Skin epidermis (tissue), 12 donors: ENCODE data around the gene KHDRBS1.
"Not testable (repeated sequence)": the region's sequence is repeated elsewhere in the genome, so short reads cannot be mapped to it uniquely, and the experiment has no call there.

Experiments
- H3K27ac ChIP-seq, 21 experiments: fragments of 200-600 bp; sonication (generic) in 11 of 21; one replicate each; pipeline ENCODE4 v1.5.0; 2020; ENCODE audit warnings: mild to moderate bottlenecking in 3 of 21, inconsistent platforms in 2 of 21, moderate library complexity in 2 of 21
- H3K4me3 ChIP-seq, 7 experiments: fragments of 200-600 bp; sonication (generic) in 2 of 7; one replicate each; pipeline ENCODE4 v1.5.0; 2020; ENCODE audit warnings: inconsistent platforms in 2 of 7, mild to moderate bottlenecking in 2 of 7, moderate library complexity in 1 of 7

KHDRBS1 gene

DNA sequence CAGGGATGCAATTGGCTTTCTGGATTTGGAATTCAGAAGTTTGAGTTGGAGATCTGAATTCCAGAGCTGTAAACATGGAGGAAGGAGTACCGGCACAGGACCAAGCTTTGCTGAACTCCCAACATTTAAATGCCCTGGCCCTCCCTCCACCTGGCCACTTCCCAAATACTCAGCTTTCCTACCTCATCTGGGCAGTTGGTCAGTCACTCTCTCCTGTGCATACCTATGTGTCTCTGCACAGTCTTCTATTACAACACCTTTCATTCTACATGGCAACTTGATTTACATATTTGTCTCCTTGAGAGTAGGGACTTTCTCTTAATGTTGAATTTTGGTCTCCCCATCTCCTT lies 6.1 kb upstream of the KHDRBS1 start:
- no peak overlapping the region for H3K4me3 ChIP-seq
- H3K27ac ChIP-seq: no peak overlapping the region

- no peak overlapping the region for H3K4me3 ChIP-seq
- no peak overlapping the region for H3K27ac ChIP-seq
Observed at GRCh38 chr1:32010246-32010645, 3.4 kb upstream of the KHDRBS1 start.

DNA sequence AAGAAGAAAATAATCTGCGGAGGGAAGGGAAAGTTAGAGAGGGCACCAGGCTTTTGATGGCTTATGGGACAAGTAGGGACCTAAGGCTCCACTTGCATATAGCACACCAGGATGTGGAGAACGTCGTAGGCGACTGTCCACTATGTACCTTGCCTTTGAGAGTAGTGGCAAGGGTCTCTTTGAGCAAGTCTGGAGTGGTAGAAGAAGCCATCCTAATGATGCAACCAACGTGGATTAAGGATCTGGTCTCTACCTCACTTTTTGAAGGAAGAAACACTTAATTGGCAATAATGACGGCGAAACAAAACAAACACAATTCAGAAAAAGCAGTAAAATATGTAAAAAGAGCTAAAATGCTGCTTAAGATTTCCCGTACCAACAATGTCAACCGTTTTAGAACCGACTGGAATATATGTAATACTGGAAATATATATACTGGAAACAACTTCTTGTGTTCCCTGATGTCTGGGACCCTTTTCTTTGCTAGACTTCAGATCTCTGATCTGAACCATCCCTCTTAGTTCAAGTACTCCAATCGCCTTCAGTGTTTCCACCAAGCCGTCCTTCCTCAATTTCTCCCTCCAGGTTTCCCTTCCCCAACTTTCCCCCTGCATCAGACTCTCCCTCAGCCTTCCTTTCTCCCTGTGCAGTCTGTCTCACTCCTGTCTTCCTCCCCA lies 821 bp upstream of the KHDRBS1 start:
- Histone ChIP-seq H3K27ac (peak overlapping the region; percentile 76 to 100 (median 98)), H3K4me3 (peak overlapping the region; percentile 73 to 98 (median 90))

DNA sequence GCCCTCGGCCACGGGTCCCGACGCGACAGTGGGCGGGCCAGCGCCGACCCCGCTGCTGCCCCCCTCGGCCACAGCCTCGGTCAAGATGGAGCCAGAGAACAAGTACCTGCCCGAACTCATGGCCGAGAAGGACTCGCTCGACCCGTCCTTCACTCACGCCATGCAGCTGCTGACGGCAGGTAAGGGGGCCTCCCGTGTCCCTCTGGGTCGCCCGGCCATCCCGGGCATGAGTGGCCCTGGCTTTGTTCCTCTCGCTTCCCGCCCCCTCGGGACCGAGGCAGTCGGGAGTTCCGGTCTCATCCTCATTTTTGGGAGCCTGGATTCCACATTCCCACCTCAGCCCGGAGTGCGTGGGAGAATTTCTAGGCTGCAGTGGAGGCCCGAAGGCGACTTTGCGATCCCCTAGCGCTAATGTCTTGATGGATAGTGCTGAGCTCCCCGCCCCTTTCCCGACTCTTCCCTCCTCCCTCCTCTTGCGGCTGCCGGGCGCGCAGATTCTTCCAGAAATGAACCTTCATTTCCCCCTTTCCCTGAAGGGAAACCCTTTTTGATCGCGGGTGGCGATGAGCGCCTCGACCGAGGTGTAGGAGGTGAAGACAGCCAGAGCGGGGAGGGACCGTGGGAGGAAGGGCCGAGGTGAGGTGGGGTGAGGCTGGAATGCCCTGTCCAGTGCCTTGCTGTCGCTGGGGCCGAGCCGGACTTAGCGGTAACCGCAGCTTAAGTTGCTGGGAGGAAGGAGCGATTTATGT lies 705 bp downstream of the KHDRBS1 start:
- peak overlapping the region; percentile 73 to 98 (median 90) for H3K4me3 ChIP-seq
- H3K27ac ChIP-seq: peak overlapping the region; percentile 94 to 100 (median 98)

- Histone ChIP-seq H3K4me3 (peak overlapping the region; percentile 73 to 98 (median 90)), H3K27ac (peak overlapping the region; percentile 94 to 100 (median 98))
Observed at GRCh38 chr1:32014948-32015273, 1.2 kb downstream of the KHDRBS1 start.

GRCh38 chr1:32020339-32020738 lies 6.7 kb downstream of the KHDRBS1 start:
- no peak overlapping the region for H3K4me3 ChIP-seq

GRCh38 chr1:32021574-32022018 lies 7.9 kb downstream of the KHDRBS1 start:
- H3K27ac ChIP-seq, H3K4me3 ChIP-seq: not testable (repeated sequence)

More at GRCh38 chr1:32020339-32020738, 6.7 kb downstream of the KHDRBS1 start:
- H3K27ac ChIP-seq: peak overlapping the region in 3 of 21 experiments; percentile 11 to 43 (median 32)

GRCh38 chr1:32023351-32023750 lies 9.7 kb downstream of the KHDRBS1 start:
- no peak overlapping the region for H3K27ac ChIP-seq
- no peak overlapping the region for H3K4me3 ChIP-seq

- H3K27ac ChIP-seq: no peak overlapping the region
- H3K4me3 ChIP-seq: no peak overlapping the region
Observed at GRCh38 chr1:32025515-32025914, 11.8 kb downstream of the KHDRBS1 start.

DNA sequence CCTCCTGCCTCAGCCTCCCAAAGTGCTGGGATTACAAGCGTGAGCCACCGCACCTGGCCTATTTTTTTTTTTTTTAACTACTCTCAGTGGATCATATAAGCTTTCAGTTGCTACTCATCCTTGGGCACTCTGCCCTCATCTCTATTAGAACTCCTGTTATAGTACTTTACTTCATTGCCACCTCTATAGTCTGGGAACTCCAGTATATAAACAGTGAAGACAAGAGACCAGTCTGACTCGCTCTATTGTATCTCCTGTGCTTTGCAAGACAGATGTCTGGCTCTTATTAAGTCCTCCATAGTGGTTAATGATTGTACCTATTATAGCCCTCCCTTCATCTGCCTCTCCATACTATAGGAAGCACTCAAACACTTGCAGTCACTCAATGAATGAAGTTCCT lies 15.1 kb downstream of the KHDRBS1 start:
- H3K4me3 ChIP-seq: no peak overlapping the region
- no peak overlapping the region for H3K27ac ChIP-seq

DNA sequence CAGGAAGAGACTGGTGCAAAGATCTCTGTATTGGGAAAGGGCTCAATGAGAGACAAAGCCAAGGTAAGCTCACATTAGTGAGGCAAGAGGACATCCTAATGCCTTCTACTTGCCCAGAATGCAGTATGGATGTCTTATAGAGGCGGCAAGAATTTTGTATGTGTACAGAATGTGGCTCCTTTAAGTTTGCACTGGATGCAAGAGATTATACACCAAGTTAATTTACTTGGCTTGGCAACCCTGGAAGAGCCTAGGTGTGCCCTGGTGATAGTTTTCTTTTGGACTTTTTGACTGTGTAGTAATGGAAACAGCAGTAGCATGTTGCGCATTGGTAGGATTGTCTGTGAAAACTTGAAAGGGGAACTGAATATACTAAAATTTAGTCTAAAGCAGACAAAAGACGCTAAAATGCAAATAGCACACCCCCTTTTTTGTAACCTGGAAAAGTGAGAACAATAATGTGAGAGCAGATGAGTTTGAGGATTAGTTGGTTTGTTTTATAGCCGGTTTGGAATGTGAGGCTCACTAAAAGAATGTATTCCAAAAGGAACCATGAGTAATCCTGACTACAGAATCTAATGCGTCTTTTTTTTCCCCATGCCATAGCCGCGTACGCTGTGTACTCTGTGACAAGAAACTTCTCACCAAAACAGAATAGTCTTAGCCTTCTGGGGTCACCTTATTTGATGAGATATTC lies 18.1 kb downstream of the KHDRBS1 start:
- no peak overlapping the region for H3K27ac ChIP-seq

DNA sequence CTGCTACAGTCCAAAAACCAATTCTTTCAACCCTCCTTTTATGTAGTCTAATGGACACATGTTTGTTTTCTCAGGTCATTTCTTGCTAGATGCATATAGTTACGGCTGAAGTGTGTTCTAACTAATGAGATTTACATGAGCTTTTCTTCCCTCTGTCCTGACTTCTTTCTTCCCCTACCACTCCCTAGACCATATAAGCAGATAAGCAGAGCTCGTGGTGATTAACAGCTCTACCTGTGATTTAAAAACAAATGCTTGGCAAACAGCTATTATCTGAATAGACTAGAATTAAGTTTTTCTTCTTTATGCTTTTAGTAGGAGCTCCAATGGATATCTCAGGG lies 18.6 kb downstream of the KHDRBS1 start:
- H3K27ac ChIP-seq: no peak overlapping the region
- H3K4me3 ChIP-seq: no peak overlapping the region

More for the DNA sequence above, 18.1 kb downstream of the KHDRBS1 start:
- H3K4me3 ChIP-seq: no peak overlapping the region

DNA sequence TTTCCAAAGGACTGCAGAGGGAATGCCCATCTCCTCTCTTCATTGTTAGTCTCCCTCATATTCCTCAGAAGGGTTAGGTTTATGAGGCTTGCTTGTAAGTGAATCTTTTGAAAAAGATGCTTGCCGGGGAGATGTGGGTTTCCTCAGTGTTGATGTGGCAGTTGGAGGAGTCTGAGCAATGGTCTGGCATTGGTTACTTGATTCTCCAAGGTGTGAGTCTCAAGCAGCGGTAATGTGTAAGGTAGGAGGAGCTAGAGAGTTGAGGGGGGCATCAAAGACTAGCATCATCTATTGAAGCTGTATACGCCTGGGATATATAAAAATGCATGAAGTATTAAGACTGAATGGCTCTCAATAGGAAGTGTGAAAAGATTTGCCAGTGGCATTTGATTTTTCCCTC lies 21.5 kb downstream of the KHDRBS1 start:
- Histone ChIP-seq H3K27ac (no peak overlapping the region), H3K4me3 (no peak overlapping the region)

DNA sequence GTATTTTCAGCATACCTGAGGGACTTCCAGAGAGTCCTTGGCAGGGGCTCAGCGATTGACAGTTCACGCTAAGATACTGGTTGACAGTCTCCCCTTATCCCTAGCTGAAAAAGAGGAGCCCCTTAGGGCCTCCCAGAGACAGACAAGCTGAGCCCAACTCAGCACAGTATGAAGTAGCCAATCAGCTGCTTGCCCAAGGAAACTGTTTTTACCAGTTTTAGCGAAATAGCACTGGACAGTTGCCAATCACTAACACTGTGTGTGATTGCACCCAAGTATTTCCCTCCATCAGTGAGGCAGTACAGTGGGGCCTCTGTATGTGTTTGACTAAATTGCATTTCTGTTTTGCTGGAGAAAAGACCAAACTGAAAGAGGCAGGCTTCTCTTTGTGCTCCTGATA lies 27.0 kb downstream of the KHDRBS1 start:
- H3K27ac ChIP-seq: no peak overlapping the region
- no peak overlapping the region for H3K4me3 ChIP-seq

DNA sequence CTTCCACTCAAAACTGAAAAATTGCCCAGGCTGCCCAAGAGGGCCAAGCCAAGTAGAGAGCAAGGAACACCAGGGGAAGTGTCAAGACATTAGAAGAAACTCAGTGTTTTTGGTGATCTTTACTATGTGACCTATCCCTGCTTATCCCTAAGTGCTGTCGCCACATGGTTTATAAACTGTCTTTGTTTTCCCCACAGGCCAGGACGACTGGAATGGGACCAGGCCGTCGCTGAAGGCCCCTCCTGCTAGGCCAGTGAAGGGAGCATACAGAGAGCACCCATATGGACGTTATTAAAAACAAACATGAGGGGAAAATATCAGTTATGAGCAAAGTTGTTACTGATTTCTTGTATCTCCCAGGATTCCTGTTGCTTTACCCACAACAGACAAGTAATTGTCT lies 28.7 kb downstream of the KHDRBS1 start:
- H3K4me3 ChIP-seq: no peak overlapping the region
- no peak overlapping the region for H3K27ac ChIP-seq

DNA sequence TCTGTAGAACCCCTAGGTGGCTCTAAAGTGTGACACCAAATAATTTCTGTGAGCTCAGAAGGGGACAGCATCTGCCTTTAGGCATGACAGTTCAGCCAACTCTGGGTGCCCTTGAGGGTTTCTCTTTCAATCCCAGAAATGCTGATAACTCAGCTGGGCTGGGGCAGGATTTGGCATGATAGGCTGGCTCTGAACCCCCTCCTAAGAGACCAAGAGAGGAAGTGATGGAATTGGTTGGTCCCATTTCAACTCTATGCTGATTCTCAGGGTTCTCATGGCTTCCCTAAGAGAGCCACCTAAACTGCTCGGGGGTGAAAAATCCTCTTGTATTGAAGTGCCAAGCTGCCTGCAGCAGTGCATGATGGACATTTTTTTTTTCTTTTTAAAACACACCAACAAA lies 30.6 kb downstream of the KHDRBS1 start:
- Histone ChIP-seq H3K27ac (no peak overlapping the region), H3K4me3 (no peak overlapping the region)

DNA sequence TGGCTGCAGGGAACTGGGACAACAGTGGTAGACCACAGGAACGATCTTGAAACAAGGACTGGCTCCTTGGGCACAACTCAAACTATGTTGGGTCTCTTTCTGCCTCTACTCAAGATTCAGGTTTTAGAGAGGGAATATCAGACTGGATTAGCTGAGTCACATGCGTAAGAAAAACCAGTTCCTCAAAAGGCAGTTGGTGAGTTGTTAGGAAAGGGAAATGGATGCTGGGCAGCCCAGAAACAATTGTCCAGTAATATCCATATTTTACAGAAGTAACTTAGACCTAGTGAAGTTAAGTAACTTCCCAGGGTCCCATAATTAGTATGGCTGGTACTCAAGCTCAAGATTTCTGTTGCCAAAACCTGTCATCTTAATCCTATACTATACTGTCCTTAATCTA lies 32.1 kb downstream of the KHDRBS1 start:
- peak overlapping the region in 1 of 21 experiments; percentile 16 for H3K27ac ChIP-seq
- H3K4me3 ChIP-seq: no peak overlapping the region

- Histone ChIP-seq H3K27ac (no peak overlapping the region), H3K4me3 (no peak overlapping the region)
Observed at GRCh38 chr1:32047701-32048100, 34.0 kb downstream of the KHDRBS1 start.

DNA sequence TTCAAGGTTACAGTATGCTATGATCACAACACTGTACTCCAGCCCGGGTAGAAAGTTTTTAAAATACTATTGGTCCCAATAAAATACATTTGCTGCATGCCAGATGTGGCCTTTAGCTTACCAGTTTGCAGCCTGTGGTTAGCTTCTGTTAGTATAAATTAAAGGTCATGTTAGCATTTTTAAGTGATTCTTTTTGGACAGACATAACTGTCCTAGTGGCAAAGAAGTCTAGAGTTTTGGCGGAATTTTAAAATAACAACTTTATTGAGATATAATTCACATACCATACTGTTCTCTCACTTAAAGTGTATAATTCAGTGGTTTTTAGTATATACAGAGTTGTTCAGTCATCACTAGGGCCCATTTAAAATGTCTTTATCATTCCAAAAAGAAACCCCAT lies 34.8 kb downstream of the KHDRBS1 start:
- H3K27ac ChIP-seq: no peak overlapping the region
- no peak overlapping the region for H3K4me3 ChIP-seq

GRCh38 chr1:32051706-32052105 lies 38.0 kb downstream of the KHDRBS1 start:
- no peak overlapping the region for H3K27ac ChIP-seq
- H3K4me3 ChIP-seq: no peak overlapping the region

DNA sequence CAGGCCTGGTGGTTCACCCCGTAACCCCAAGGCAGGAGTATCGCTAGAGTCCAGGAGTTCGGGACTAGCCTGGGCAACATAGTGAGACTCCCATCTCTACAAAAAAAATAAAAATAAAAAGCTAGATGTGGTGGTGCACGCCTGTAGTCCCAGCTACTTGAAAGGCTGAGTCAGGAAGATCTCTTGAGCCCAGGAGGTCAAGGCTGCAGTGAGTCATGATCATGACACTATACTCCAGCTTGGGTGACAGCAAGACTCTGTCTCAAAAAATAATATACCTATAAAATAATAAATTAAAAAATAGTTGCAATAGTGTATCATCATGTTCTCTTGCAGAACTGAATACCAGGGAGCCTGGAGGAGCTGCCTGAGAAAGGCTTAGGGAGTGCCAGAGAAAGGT lies 39.2 kb downstream of the KHDRBS1 start:
- Histone ChIP-seq H3K4me3 (no peak overlapping the region), H3K27ac (no peak overlapping the region)
